K562 (cell line): ENCODE data around the gene ABHD16A. TPM values are rescaled to one million over a fixed set of nuclear protein-coding genes. Genes with fewer than 3 reads are reported as not detected.

ENCODE experiments used
- BCOR ChIP-seq: fragments of 450-650 bp; IDR thresholded peaks from 2 replicates; pipeline ENCODE4 v1.6.1; 2016
- CEBPG ChIP-seq, 3 experiments: fragments of 200-800 bp in 1 of 3; sonication (Bioruptor generic) in 1 of 3; sonication (generic) in 1 of 3; formaldehyde crosslinking in 1 of 3; IDR thresholded peaks in 2 of 3; conservative IDR thresholded peaks in 1 of 3; 2 replicates each; pipeline versions ENCODE4 v1.6.1 to v1.8.0; 2016 to 2022; ENCODE audit warnings: missing compliant biosample characterization in 2 of 3, missing genetic modification characterization in 2 of 3, mild to moderate bottlenecking in 1 of 3, missing genetic modification reagents in 1 of 3
- CTBP1 ChIP-seq: fragments of 450-650 bp; IDR thresholded peaks from 2 replicates; pipeline ENCODE4 v1.6.1; 2016; ENCODE audit warnings: borderline replicate concordance
- EP400 ChIP-seq: fragments of 450-650 bp; IDR thresholded peaks from 2 replicates; pipeline ENCODE4 v1.6.1; 2017; ENCODE audit warnings: antibody characterized with exemption, mild to moderate bottlenecking, moderate library complexity
- GABPA ChIP-seq: fragments of 200-800 bp; sonication (Bioruptor generic); conservative IDR thresholded peaks from 2 replicates; pipeline ENCODE4 v1.6.1; 2016; ENCODE audit warnings: low read depth, missing genetic modification characterization, missing compliant biosample characterization
- HNRNPLL ChIP-seq: fragments of 200-400 bp; formaldehyde crosslinking; IDR thresholded peaks from 2 replicates; pipeline ENCODE4 v1.6.1; 2017; ENCODE audit warnings: low read length, low read depth, mild to moderate bottlenecking; ENCODE audit not compliant: poor library complexity, severe bottlenecking
- KDM4B ChIP-seq, 2 experiments: fragments of 450-650 bp in 1 of 2; sonication (generic) in 1 of 2; IDR thresholded peaks; 2 replicates each; pipeline ENCODE4 v1.6.1; 2016 to 2017; ENCODE audit warnings: borderline replicate concordance in 2 of 2, antibody characterized with exemption in 1 of 2, low read depth in 1 of 2, mild to moderate bottlenecking in 1 of 2
- MBD2 ChIP-seq: sonication (generic); IDR thresholded peaks from 2 replicates; pipeline ENCODE4 v1.6.1; 2016; ENCODE audit warnings: low read depth, borderline replicate concordance
- NFE2L1 ChIP-seq: fragments of 450-650 bp; IDR thresholded peaks from 2 replicates; pipeline ENCODE4 v1.6.1; 2016; ENCODE audit warnings: missing genetic modification characterization, low read depth, mild to moderate bottlenecking, missing compliant biosample characterization, moderate library complexity, borderline replicate concordance
- PRMT5 ChIP-seq: sonication (generic); formaldehyde crosslinking; IDR thresholded peaks from 2 replicates; pipeline ENCODE4 v1.5.0; 2020; ENCODE audit warnings: missing genetic modification reagents
- PURB ChIP-seq: sonication (generic); formaldehyde crosslinking; IDR thresholded peaks from 2 replicates; pipeline ENCODE4 v1.9.0; 2021; ENCODE audit warnings: low read depth, mild to moderate bottlenecking, missing genetic modification reagents
- SAFB2 ChIP-seq: fragments of 200-400 bp; formaldehyde crosslinking; IDR thresholded peaks from 2 replicates; pipeline ENCODE4 v1.6.1; 2018; ENCODE audit warnings: borderline replicate concordance, low read length, low read depth, moderate library complexity; ENCODE audit not compliant: severe bottlenecking
- SMARCB1 ChIP-seq: IDR thresholded peaks from 2 replicates; pipeline ENCODE4 v1.6.1; 2011; ENCODE audit warnings: improper control_type of control experiment, low read depth; ENCODE audit not compliant: insufficient read length
- XRCC3 ChIP-seq: fragments of 450-650 bp; IDR thresholded peaks from 2 replicates; pipeline ENCODE4 v1.6.1; 2017; ENCODE audit warnings: mild to moderate bottlenecking, moderate library complexity
- ZNF212 ChIP-seq: fragments of 450-650 bp; formaldehyde crosslinking; IDR thresholded peaks from 2 replicates; pipeline ENCODE4 v1.4.0; 2020; ENCODE audit warnings: mild to moderate bottlenecking
- ZNF764 ChIP-seq: fragments of 250-450 bp; sonication (Bioruptor Pico); IDR thresholded peaks from 2 replicates; pipeline ENCODE4 v1.4.0; 2020; ENCODE audit warnings: low read depth, mild to moderate bottlenecking, moderate library complexity
- ZNF778 ChIP-seq: fragments of 450-650 bp; formaldehyde crosslinking; IDR thresholded peaks from 2 replicates; pipeline ENCODE4 v1.4.0; 2020; ENCODE audit warnings: mild to moderate bottlenecking, moderate library complexity
- polyA plus RNA-seq, 8 experiments: library from polyadenylated mRNA; depleted of rRNA in 4 of 8; stranded (reverse) in 5 of 8; unstranded in 3 of 8; fragments of >200 nt; fragmentation: Nextera tagmentation in 2 of 8; fragmentation: Illumina TruSeq in 1 of 8; extraction: Ambion mirVana in 2 of 8; extraction: Trizol in 1 of 8; gene quantifications; 2 replicates each; pipeline versions ENCODE4 v1.2.1 to v1.2.3, GENCODE V29; 2011 to 2014; ENCODE audit warnings: inconsistent platforms in 1 of 8, missing spikeins in 1 of 8
- total RNA-seq, 7 experiments: library from RNA; depleted of rRNA in 6 of 7; stranded (reverse); fragments of >200 nt in 6 of 7; fragmentation: Illumina TruSeq in 2 of 7; extraction: Trizol in 2 of 7; gene quantifications; 2 replicates each; pipeline versions ENCODE4 v1.2.1 to v1.2.3, GENCODE V29; 2011 to 2021; ENCODE audit warnings: low replicate concordance in 1 of 7
- TF ChIP-seq, protein P1 (sequence below): fragments of 250-450 bp; sonication (Bioruptor Pico); IDR thresholded peaks from 2 replicates; pipeline ENCODE4 v1.8.0; 2021; ENCODE audit warnings: borderline replicate concordance, mild to moderate bottlenecking, moderate library complexity; ENCODE audit not compliant: poor library complexity, severe bottlenecking
- TF ChIP-seq, protein P2 (sequence below): fragments of 450-650 bp; IDR thresholded peaks from 2 replicates; pipeline ENCODE4 v1.6.1; 2016; ENCODE audit warnings: antibody characterized with exemption
- TF ChIP-seq, protein P3 (sequence below): fragments of 450-650 bp; IDR thresholded peaks from 2 replicates; pipeline ENCODE4 v1.6.1; 2017; ENCODE audit warnings: antibody characterized with exemption
- TF ChIP-seq, protein P4 (sequence below): fragments of 450-650 bp; IDR thresholded peaks from 2 replicates; pipeline ENCODE4 v1.6.1; 2016; ENCODE audit warnings: missing biosample characterization, missing genetic modification characterization
- TF ChIP-seq, protein P5 (sequence below): sonication (generic); formaldehyde crosslinking; IDR thresholded peaks from 2 replicates; pipeline ENCODE4 v1.9.0; 2022; ENCODE audit warnings: mild to moderate bottlenecking, missing genetic modification reagents

ABHD16A gene
- total and polyA plus RNA-seq, 9 of the 15 experiments (the other 6 are each of a cell fraction or from before 2014, with no cell fraction given), result 25.8 to 120 (median 81.6) TPM

DNA sequence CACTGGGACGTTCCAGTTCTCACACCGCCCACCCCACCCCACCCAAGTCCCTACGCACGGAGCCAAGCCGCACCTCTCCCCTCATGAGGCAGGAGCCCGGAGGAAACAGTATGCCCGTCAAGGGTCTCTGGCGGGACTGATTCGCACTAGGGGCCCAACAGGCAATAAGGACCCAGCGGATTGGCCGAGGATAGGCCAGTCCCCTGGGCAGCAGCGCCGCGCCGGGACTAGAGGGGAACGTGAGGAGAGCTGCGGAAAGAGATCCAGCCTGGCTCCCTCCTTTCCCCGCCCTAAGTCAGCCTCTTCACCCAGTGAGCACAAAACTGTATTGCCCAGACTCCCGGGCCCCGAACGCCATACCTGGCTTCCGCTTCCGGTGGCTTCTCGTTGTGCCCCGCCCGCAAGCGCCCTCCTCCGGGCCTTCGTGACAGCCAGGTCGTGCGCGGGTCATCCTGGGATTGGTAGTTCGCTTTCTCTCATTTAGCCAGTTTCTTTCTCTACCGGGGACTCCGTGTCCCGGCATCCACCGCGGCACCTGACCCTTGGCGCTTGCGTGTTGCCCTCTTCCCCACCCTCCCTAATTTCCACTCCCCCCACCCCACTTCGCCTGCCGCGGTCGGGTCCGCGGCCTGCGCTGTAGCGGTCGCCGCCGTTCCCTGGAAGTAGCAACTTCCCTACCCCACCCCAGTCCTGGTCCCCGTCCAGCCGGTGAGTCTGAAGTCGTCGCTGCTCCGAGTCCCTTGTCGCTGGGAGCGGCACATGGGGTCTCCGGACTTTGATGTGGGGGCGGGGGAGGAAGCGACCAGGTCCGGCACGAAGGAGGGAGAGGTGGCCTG is 37.4 kb downstream of the ABHD16A start, which contains the start of gene CSNK2B (continued):
- TF ChIP-seq KDM4B (IDR thresholded peaks at IDR 0.05; ENCODE audit: borderline replicate concordance in 2 of 2, low read depth in 1 of 2) (peak in 1 of 2 experiments; percentile 99; a peak in 2 of 4 replicates), SAFB2 (no peak), GABPA (tag) (no peak), BCOR (peak; percentile 38; the same call in 1 of the 2 replicates), ZNF764 (CRISPR knock-in tag) (no peak), NFE2L1 (tag) (no peak), PRMT5 (CRISPR knock-in tag) (no peak), SMARCB1 (no peak), ZNF212 (CRISPR knock-in tag) (peak; percentile 79; the same call in 1 of the 2 replicates), PURB (no peak), CTBP1 (0 out of 2 replicates have a peak, but pooled peaks have one; percentile 29), HNRNPLL (peak; percentile 41), EP400 (no peak), MBD2 (no peak), CEBPG (CRISPR knock-in tag; IDR thresholded peaks at IDR 0.05) (no peak), CEBPG (tag; conservative IDR thresholded peaks at IDR 0.05 in 1 of 2, IDR thresholded peaks at IDR 0.05 in 1 of 2) (no peak), XRCC3 (no peak), ZNF778 (CRISPR knock-in tag) (no peak)
- TF ChIP-seq, protein P1, sequence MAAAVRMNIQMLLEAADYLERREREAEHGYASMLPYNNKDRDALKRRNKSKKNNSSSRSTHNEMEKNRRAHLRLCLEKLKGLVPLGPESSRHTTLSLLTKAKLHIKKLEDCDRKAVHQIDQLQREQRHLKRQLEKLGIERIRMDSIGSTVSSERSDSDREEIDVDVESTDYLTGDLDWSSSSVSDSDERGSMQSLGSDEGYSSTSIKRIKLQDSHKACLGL (CRISPR knock-in tag), result no peak
- TF ChIP-seq, protein P2, sequence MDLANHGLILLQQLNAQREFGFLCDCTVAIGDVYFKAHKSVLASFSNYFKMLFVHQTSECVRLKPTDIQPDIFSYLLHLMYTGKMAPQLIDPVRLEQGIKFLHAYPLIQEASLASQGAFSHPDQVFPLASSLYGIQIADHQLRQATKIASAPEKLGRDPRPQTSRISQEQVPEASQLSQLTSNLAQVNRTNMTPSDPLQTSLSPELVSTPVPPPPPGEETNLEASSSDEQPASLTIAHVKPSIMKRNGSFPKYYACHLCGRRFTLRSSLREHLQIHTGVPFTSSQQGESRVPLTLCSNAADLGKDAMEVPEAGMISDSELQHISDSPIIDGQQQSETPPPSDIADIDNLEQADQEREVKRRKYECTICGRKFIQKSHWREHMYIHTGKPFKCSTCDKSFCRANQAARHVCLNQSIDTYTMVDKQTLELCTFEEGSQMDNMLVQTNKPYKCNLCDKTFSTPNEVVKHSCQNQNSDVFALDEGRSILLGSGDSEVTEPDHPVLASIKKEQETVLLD, result peak; percentile 79
- TF ChIP-seq, protein P3, sequence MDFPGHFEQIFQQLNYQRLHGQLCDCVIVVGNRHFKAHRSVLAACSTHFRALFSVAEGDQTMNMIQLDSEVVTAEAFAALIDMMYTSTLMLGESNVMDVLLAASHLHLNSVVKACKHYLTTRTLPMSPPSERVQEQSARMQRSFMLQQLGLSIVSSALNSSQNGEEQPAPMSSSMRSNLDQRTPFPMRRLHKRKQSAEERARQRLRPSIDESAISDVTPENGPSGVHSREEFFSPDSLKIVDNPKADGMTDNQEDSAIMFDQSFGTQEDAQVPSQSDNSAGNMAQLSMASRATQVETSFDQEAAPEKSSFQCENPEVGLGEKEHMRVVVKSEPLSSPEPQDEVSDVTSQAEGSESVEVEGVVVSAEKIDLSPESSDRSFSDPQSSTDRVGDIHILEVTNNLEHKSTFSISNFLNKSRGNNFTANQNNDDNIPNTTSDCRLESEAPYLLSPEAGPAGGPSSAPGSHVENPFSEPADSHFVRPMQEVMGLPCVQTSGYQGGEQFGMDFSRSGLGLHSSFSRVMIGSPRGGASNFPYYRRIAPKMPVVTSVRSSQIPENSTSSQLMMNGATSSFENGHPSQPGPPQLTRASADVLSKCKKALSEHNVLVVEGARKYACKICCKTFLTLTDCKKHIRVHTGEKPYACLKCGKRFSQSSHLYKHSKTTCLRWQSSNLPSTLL, result no peak
- TF ChIP-seq, protein P4, sequence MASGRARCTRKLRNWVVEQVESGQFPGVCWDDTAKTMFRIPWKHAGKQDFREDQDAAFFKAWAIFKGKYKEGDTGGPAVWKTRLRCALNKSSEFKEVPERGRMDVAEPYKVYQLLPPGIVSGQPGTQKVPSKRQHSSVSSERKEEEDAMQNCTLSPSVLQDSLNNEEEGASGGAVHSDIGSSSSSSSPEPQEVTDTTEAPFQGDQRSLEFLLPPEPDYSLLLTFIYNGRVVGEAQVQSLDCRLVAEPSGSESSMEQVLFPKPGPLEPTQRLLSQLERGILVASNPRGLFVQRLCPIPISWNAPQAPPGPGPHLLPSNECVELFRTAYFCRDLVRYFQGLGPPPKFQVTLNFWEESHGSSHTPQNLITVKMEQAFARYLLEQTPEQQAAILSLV (tag), result no peak
- TF ChIP-seq, protein P5, sequence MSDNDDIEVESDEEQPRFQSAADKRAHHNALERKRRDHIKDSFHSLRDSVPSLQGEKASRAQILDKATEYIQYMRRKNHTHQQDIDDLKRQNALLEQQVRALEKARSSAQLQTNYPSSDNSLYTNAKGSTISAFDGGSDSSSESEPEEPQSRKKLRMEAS (CRISPR knock-in tag), result peak; percentile 59
